GM21528 (cell line): ENCODE results near the gene MAP1LC3B2.

Experiments
- ATAC-seq: cut with Tn5 transposase; IDR thresholded peaks from one replicate; pipeline ENCODE4 v1.9.1; 2021; ENCODE audit warnings: mild to moderate bottlenecking, moderate library complexity; ENCODE audit not compliant: unreplicated experiment, low FRiP score

MAP1LC3B2 gene

GRCh38 chr12:116609319-116610114 is 50.3 kb downstream of the MAP1LC3B2 start:
- ATAC-seq = no peak

- ATAC-seq = no peak
Measured at GRCh38 chr12:116610971-116611541, 51.9 kb downstream of the MAP1LC3B2 start.

GRCh38 chr12:116612436-116612835 is 53.3 kb downstream of the MAP1LC3B2 start:
- no peak for ATAC-seq

- ATAC-seq = no peak
Measured at GRCh38 chr12:116613256-116613655, 54.1 kb downstream of the MAP1LC3B2 start.

- ATAC-seq = no peak
Measured at GRCh38 chr12:116614194-116614915, 55.2 kb downstream of the MAP1LC3B2 start.

GRCh38 chr12:116615141-116615861 is 56.1 kb downstream of the MAP1LC3B2 start:
- no peak for ATAC-seq

- ATAC-seq = no peak
Measured at GRCh38 chr12:116616536-116617248, 57.5 kb downstream of the MAP1LC3B2 start.

- ATAC-seq = no peak
Measured at GRCh38 chr12:116619246-116619645, 60.1 kb downstream of the MAP1LC3B2 start.

GRCh38 chr12:116620124-116620491 is 60.9 kb downstream of the MAP1LC3B2 start:
- ATAC-seq = no peak

GRCh38 chr12:116620492-116621191 is 61.5 kb downstream of the MAP1LC3B2 start:
- ATAC-seq = no peak

GRCh38 chr12:116621194-116621593 is 62.0 kb downstream of the MAP1LC3B2 start:
- ATAC-seq = no peak

GRCh38 chr12:116624516-116624915 is 65.3 kb downstream of the MAP1LC3B2 start:
- no peak for ATAC-seq

- no peak for ATAC-seq
Measured at GRCh38 chr12:116626153-116626552, 67.0 kb downstream of the MAP1LC3B2 start.
